WTC11 (cell line): Measurements from ENCODE around the gene ZBTB20.

Experiments used
- AFF4 ChIP-seq: sonication (generic); formaldehyde crosslinking; IDR thresholded peaks from 2 replicates; pipeline ENCODE4 v1.8.1; 2023; ENCODE audit warnings: mild to moderate bottlenecking, missing genetic modification reagents, borderline replicate concordance
- ATF2 ChIP-seq: sonication (generic); formaldehyde crosslinking; IDR thresholded peaks from 2 replicates; pipeline ENCODE4 v1.8.1; 2022; ENCODE audit warnings: low read depth, missing genetic modification reagents, borderline replicate concordance
- CREB1 ChIP-seq: sonication (generic); formaldehyde crosslinking; IDR thresholded peaks from 2 replicates; pipeline ENCODE4 v1.8.0; 2023; ENCODE audit warnings: mild to moderate bottlenecking, missing genetic modification reagents
- CTCF ChIP-seq: fragments of 200-600 bp; IDR thresholded peaks from 2 replicates; pipeline ENCODE4 v1.8.0; 2022; ENCODE audit warnings: antibody characterized with exemption
- E2F1 ChIP-seq: sonication (generic); formaldehyde crosslinking; IDR thresholded peaks from 2 replicates; pipeline ENCODE4 v1.8.0; 2022; ENCODE audit warnings: mild to moderate bottlenecking, missing genetic modification reagents
- E2F4 ChIP-seq: sonication (generic); formaldehyde crosslinking; IDR thresholded peaks from 2 replicates; pipeline ENCODE4 v1.8.1; 2022; ENCODE audit warnings: low read depth, mild to moderate bottlenecking, moderate library complexity, missing genetic modification reagents, borderline replicate concordance
- MAX ChIP-seq: sonication (generic); formaldehyde crosslinking; IDR thresholded peaks from 2 replicates; pipeline ENCODE4 v1.8.0; 2022; ENCODE audit warnings: mild to moderate bottlenecking, missing genetic modification reagents
- MXD4 ChIP-seq: fragments of 250-450 bp; sonication (Bioruptor Pico); IDR thresholded peaks from 2 replicates; pipeline ENCODE4 v1.8.0; 2021; ENCODE audit warnings: mild to moderate bottlenecking, moderate library complexity, borderline replicate concordance
- NR3C1 ChIP-seq: sonication (generic); formaldehyde crosslinking; conservative IDR thresholded peaks from 2 replicates; pipeline ENCODE4 v1.8.1; 2023; ENCODE audit warnings: low read depth, mild to moderate bottlenecking, missing genetic modification reagents
- TEAD4 ChIP-seq: sonication (generic); formaldehyde crosslinking; IDR thresholded peaks from 2 replicates; pipeline ENCODE4 v1.8.0; 2022; ENCODE audit warnings: mild to moderate bottlenecking, missing genetic modification reagents
- USF1 ChIP-seq: sonication (generic); formaldehyde crosslinking; IDR thresholded peaks from 2 replicates; pipeline ENCODE4 v1.8.0; 2022; ENCODE audit warnings: mild to moderate bottlenecking, missing genetic modification reagents
- ZNF281 ChIP-seq: sonication (generic); formaldehyde crosslinking; IDR thresholded peaks from 2 replicates; pipeline ENCODE4 v1.8.0; 2023; ENCODE audit warnings: mild to moderate bottlenecking, missing genetic modification reagents

- TF ChIP-seq ATF2 (CRISPR knock-in tag) (no peak), CTCF (no peak), NR3C1 (CRISPR knock-in tag) (no peak), AFF4 (CRISPR knock-in tag) (no peak), TEAD4 (CRISPR knock-in tag) (no peak), CREB1 (no peak), E2F1 (CRISPR knock-in tag) (no peak), USF1 (CRISPR knock-in tag) (no peak), E2F4 (CRISPR knock-in tag) (no peak), MXD4 (CRISPR knock-in tag) (no peak), MAX (CRISPR knock-in tag) (no peak), ZNF281 (CRISPR knock-in tag) (no peak)
Measured at GRCh38 chr3:114942773-114943172, 204.3 kb downstream of the ZBTB20 start.
